ENCODE measurements around the gene CATSPERE. TPM values are rescaled to one million over a fixed set of nuclear protein-coding genes. Genes with fewer than 3 reads are reported as not detected.
"Not testable (repeated sequence)": the region's sequence is repeated elsewhere in the genome, so short reads cannot be mapped to it uniquely, and the experiment has no call there.

CATSPERE gene
- total RNA-seq, 1 experiment from 2014 or later: 1.2 TPM

- Histone ChIP-seq H3K9me3 (ENCODE audit: insufficient read depth, low read depth) (peaks cover 44% of the 10 kb centered on the region), H3K4me2 (no peak overlapping the region), H3K4me1 (replicated peaks; ENCODE audit: insufficient read depth) (no peaks in the 10 kb centered on the region), H3K36me3 (ENCODE audit: low read depth) (no peaks in the 10 kb centered on the region), H3K79me2 (ENCODE audit: low read depth) (no peaks in the 10 kb centered on the region), H3F3A (ENCODE audit: insufficient read depth, low read depth) (0 out of 2 replicates have a peak, but pooled peaks cover 12% of the 10 kb centered on the region), H3K9me2 (ENCODE audit: insufficient read depth) (no peaks in the 10 kb centered on the region), H2AFZ (no peak overlapping the region), H3K4me3 (no peak overlapping the region), H4K20me1 (ENCODE audit: insufficient read depth) (no peaks in the 10 kb centered on the region), H3K27ac (no peak overlapping the region), H3K27me3 (ENCODE audit: insufficient read depth, low read depth) (no peaks in the 10 kb centered on the region)
- intact Hi-C loops (cut with micrococcal nuclease; ENCODE audit: unreplicated experiment): no loop called here
- CTCF ChIA-PET: no interaction called here
- DNase-seq: no peak
- POLR2A ChIA-PET (ENCODE audit: unreplicated experiment): no interaction called here
- BruUV-seq (replicated peaks): no TSS peak
- TF ChIP-seq EZH2 (IDR thresholded peaks at IDR 0.05; ENCODE audit: low read depth) (no peak), CTCF (conservative IDR thresholded peaks at IDR 0.05) (no peak)
Measured at GRCh38 chr1:244573768-244574167, 112.7 kb downstream of the CATSPERE start.

GRCh38 chr1:244576259-244576892, 115.3 kb downstream of the CATSPERE start:
- H3K36me3 ChIP-seq (ENCODE audit: low read depth): no peaks in the 10 kb centered on the region
- intact Hi-C loops (cut with micrococcal nuclease; ENCODE audit: unreplicated experiment): no loop called here
- no peak overlapping the region for H2AFZ ChIP-seq
- H3K4me2 ChIP-seq: no peak overlapping the region
- no peak overlapping the region for H3K4me3 ChIP-seq
- H3K27me3 ChIP-seq (ENCODE audit: insufficient read depth, low read depth): no peaks in the 10 kb centered on the region
- 0 out of 2 replicates have a peak, but pooled peaks cover 12% of the 10 kb centered on the region for H3F3A ChIP-seq (ENCODE audit: insufficient read depth, low read depth)
- H3K9me2 ChIP-seq (ENCODE audit: insufficient read depth): no peaks in the 10 kb centered on the region
- peaks cover 55% of the 10 kb centered on the region for H3K9me3 ChIP-seq (ENCODE audit: insufficient read depth, low read depth)
- H3K27ac ChIP-seq: no peak overlapping the region
- TF ChIP-seq EZH2 (IDR thresholded peaks at IDR 0.05; ENCODE audit: low read depth): no peak
- no peak for TF ChIP-seq CTCF (conservative IDR thresholded peaks at IDR 0.05)
- H4K20me1 ChIP-seq (ENCODE audit: insufficient read depth): no peaks in the 10 kb centered on the region
- ChIA-PET CTCF (no interaction called here), POLR2A (ENCODE audit: unreplicated experiment) (no interaction called here)
- no peak for DNase-seq
- no peaks in the 10 kb centered on the region for H3K4me1 ChIP-seq (replicated peaks; ENCODE audit: insufficient read depth)
- no peaks in the 10 kb centered on the region for H3K79me2 ChIP-seq (ENCODE audit: low read depth)
- no TSS peak for BruUV-seq (replicated peaks)

- H3K79me2 ChIP-seq (ENCODE audit: low read depth); H3K4me3 ChIP-seq; intact Hi-C loops (cut with micrococcal nuclease; ENCODE audit: unreplicated experiment); H4K20me1 ChIP-seq (ENCODE audit: insufficient read depth); DNase-seq; H3K4me1 ChIP-seq (replicated peaks; ENCODE audit: insufficient read depth); H3K27ac ChIP-seq; POLR2A ChIA-PET (ENCODE audit: unreplicated experiment); H3K9me2 ChIP-seq (ENCODE audit: insufficient read depth); H3K36me3 ChIP-seq (ENCODE audit: low read depth); CTCF ChIA-PET; H3K27me3 ChIP-seq (ENCODE audit: insufficient read depth, low read depth); H3K4me2 ChIP-seq; BruUV-seq (replicated peaks): not testable (repeated sequence)
- Histone ChIP-seq H3K9me3 (ENCODE audit: insufficient read depth, low read depth) (peaks cover 50% of the 10 kb centered on the region), H3F3A (ENCODE audit: insufficient read depth, low read depth) (0 out of 2 replicates have a peak, but pooled peaks cover 12% of the 10 kb centered on the region), H2AFZ (peak overlapping the region; percentile 27; the same call in 1 of the 2 replicates)
Measured at GRCh38 chr1:244578205-244578604, 117.1 kb downstream of the CATSPERE start.
